ENCODE data around the gene SLIT1.

- TF ChIP-seq CTCF (IDR thresholded peaks at IDR 0.05; ENCODE audit: insufficient read depth, low read depth, low read length): no peak
- TF ChIP-seq EZH2 (IDR thresholded peaks at IDR 0.05; ENCODE audit: insufficient read depth, low read length): no peak
These were observed 109.0 kb downstream of the SLIT1 start for GRCh38 chr10:97076781-97077180.
